ENCODE measurements around the gene RALGPS2.

Gene RALGPS2

GRCh38 chr1:178933709-178934490, 208.9 kb downstream of the RALGPS2 start:
- ATAC-seq = no peak
- TF ChIP-seq ZFP30 (CRISPR knock-in tag; IDR thresholded peaks at IDR 0.05) (no peak), ZNF70 (CRISPR knock-in tag; IDR thresholded peaks at IDR 0.05) (no peak), ZNF565 (CRISPR knock-in tag; conservative IDR thresholded peaks at IDR 0.05; ENCODE audit: low read depth) (no peak), POU6F1 (CRISPR knock-in tag; IDR thresholded peaks at IDR 0.05; ENCODE audit: borderline replicate concordance, low read depth) (no peak), CSRNP3 (CRISPR knock-in tag; IDR thresholded peaks at IDR 0.05) (no peak), BACH2 (CRISPR knock-in tag; IDR thresholded peaks at IDR 0.05; ENCODE audit: borderline replicate concordance) (no peak), GLIS3 (CRISPR knock-in tag; IDR thresholded peaks at IDR 0.05) (no peak), ESRRG (CRISPR knock-in tag; IDR thresholded peaks at IDR 0.05) (no peak)

GRCh38 chr1:178934546-178934945, 209.5 kb downstream of the RALGPS2 start:
- ATAC-seq = no peak
- no peak for TF ChIP-seq ZNF70 (CRISPR knock-in tag; IDR thresholded peaks at IDR 0.05)
- TF ChIP-seq TCF4 (CRISPR knock-in tag; IDR thresholded peaks at IDR 0.05; ENCODE audit: borderline replicate concordance) = no peak
- no peak for TF ChIP-seq GLIS3 (CRISPR knock-in tag; IDR thresholded peaks at IDR 0.05)
- TF ChIP-seq OSR1 (CRISPR knock-in tag; IDR thresholded peaks at IDR 0.05) = no peak
- no peak for TF ChIP-seq ZFP3 (CRISPR knock-in tag; IDR thresholded peaks at IDR 0.05)
- TF ChIP-seq ZNF8 (CRISPR knock-in tag; IDR thresholded peaks at IDR 0.05) = no peak
- no peak for TF ChIP-seq CSDC2 (CRISPR knock-in tag; IDR thresholded peaks at IDR 0.05)
- TF ChIP-seq TSHZ2 (CRISPR knock-in tag; IDR thresholded peaks at IDR 0.05) = no peak
- no peak for TF ChIP-seq SNAI2 (CRISPR knock-in tag; IDR thresholded peaks at IDR 0.05)
- TF ChIP-seq CREB5 (CRISPR knock-in tag; IDR thresholded peaks at IDR 0.05; ENCODE audit: low read depth) = no peak
- no peak for TF ChIP-seq PATZ1 (CRISPR knock-in tag; IDR thresholded peaks at IDR 0.05; ENCODE audit: borderline replicate concordance)
- TF ChIP-seq ARNTL (CRISPR knock-in tag; IDR thresholded peaks at IDR 0.05; ENCODE audit: borderline replicate concordance, low read depth) = no peak
- TF ChIP-seq ZC3H10 (CRISPR knock-in tag; IDR thresholded peaks at IDR 0.05) = no peak
- no peak for TF ChIP-seq CSRNP3 (CRISPR knock-in tag; IDR thresholded peaks at IDR 0.05)
- no peak for TF ChIP-seq RARB (CRISPR knock-in tag; IDR thresholded peaks at IDR 0.05)
- no peak for TF ChIP-seq TOX (CRISPR knock-in tag; IDR thresholded peaks at IDR 0.05; ENCODE audit: borderline replicate concordance)
- TF ChIP-seq BACH2 (CRISPR knock-in tag; IDR thresholded peaks at IDR 0.05; ENCODE audit: borderline replicate concordance) = no peak
